GM21515 (cell line): ENCODE results near the gene PCGF1.

Source experiments
- ATAC-seq: cut with Tn5 transposase; IDR thresholded peaks from one replicate; pipeline ENCODE4 v1.9.1; 2021; ENCODE audit not compliant: unreplicated experiment

Gene PCGF1

GRCh38 chr2:74515981-74516633 is 8.6 kb upstream of the PCGF1 start:
- no peak for ATAC-seq

- no peak for ATAC-seq
Observed at GRCh38 chr2:74515271-74515980, 7.9 kb upstream of the PCGF1 start.

GRCh38 chr2:74514368-74515270 is 7.1 kb upstream of the PCGF1 start, which contains the start of gene TLX2:
TLX2 (plus strand) TSS chr2:74514450; CDS start chr2:74514807, 357 bp downstream.
- ATAC-seq: no peak

- no peak for ATAC-seq
Observed at GRCh38 chr2:74513605-74514367, 6.3 kb upstream of the PCGF1 start.

- ATAC-seq: no peak
Observed at GRCh38 chr2:74512744-74513604, 5.5 kb upstream of the PCGF1 start.

- no peak for ATAC-seq
Observed at GRCh38 chr2:74511104-74511989, 3.9 kb upstream of the PCGF1 start.

- no peak for ATAC-seq
Observed at GRCh38 chr2:74510272-74510671, 2.8 kb upstream of the PCGF1 start.

- ATAC-seq: peak; percentile 12
Observed at GRCh38 chr2:74507926-74508520, 528 bp upstream of the PCGF1 start.

- no peak for ATAC-seq
Observed at GRCh38 chr2:74505448-74506246, 1.8 kb downstream of the PCGF1 start.

- no peak for ATAC-seq
Observed at GRCh38 chr2:74504591-74504990, 2.9 kb downstream of the PCGF1 start.

- ATAC-seq: no peak
Observed at GRCh38 chr2:74503506-74504475, 3.7 kb downstream of the PCGF1 start.

- ATAC-seq: peak; percentile 33
Observed at GRCh38 chr2:74502720-74503505, 4.6 kb downstream of the PCGF1 start.

GRCh38 chr2:74502147-74502719 is 5.3 kb downstream of the PCGF1 start:
- no peak for ATAC-seq

- no peak for ATAC-seq
Observed at GRCh38 chr2:74501335-74502071, 6.0 kb downstream of the PCGF1 start.

GRCh38 chr2:74500578-74500946 is 6.9 kb downstream of the PCGF1 start:
- no peak for ATAC-seq
